Activated T-helper 1 cell treated with anti-CD3 and anti-CD28 coated beads, Interleukin-12 subunit alpha, Interleukin-12 subunit beta, Interleukin-2, Interleukin-4 antibody, amounts not matched to agents 30 ng/mL and 10 ng/mL and 1 ng/mL, durations not matched to agents 14 hours and 24 hours and 36 hours (primary cell): ENCODE data around the gene AGAP1. TPM values are rescaled to one million over a fixed set of nuclear protein-coding genes. Genes with fewer than 3 reads are reported as not detected.
"Not testable (repeated sequence)": the region's sequence is repeated elsewhere in the genome, so short reads cannot be mapped to it uniquely, and the experiment has no call there.

ENCODE experiments used
- DNase-seq: peaks from one replicate; pipeline ENCODE4 v3.0.0; 2021; ENCODE audit warnings: low spot score
- H3K27ac Mint-ChIP-seq: one replicate; pipeline ENCODE4 v1.8.0; 2021; ENCODE audit warnings: mild to moderate bottlenecking, mixed read lengths
- H3K27me3 Mint-ChIP-seq: one replicate; pipeline ENCODE4 v1.8.0; 2022; ENCODE audit warnings: mild to moderate bottlenecking, moderate library complexity, mixed read lengths; ENCODE audit not compliant: insufficient read depth
- H3K36me3 Mint-ChIP-seq: one replicate; pipeline ENCODE4 v1.8.0; 2021; ENCODE audit warnings: low read depth, mixed read lengths
- H3K4me1 Mint-ChIP-seq: one replicate; pipeline ENCODE4 v1.8.0; 2021; ENCODE audit warnings: low read depth, mixed read lengths
- H3K4me3 Mint-ChIP-seq: one replicate; pipeline ENCODE4 v1.8.0; 2021; ENCODE audit warnings: mild to moderate bottlenecking, moderate library complexity, mixed read lengths
- H3K9me3 Mint-ChIP-seq: one replicate; pipeline ENCODE4 v1.8.0; 2021; ENCODE audit warnings: mixed read lengths
- intact Hi-C: fragments of 100-400 bp; cut with micrococcal nuclease; formaldehyde crosslinking; loops from one replicate; pipeline ENCODE4 v1.15.1; 2024
- total RNA-seq: library from RNA; stranded (reverse); gene quantifications from 2 replicates; pipeline ENCODE4 v1.2.3, GENCODE V29; 2022

AGAP1 gene
- total RNA-seq, 1 donor from 2014 or later, result 2.0 TPM

- intact Hi-C loops, result no loop called here
- H3K36me3 Mint-ChIP-seq, result no peaks in the 10 kb centered on the region
- no peak overlapping the region for H3K4me3 Mint-ChIP-seq
- H3K4me1 Mint-ChIP-seq, result no peaks in the 10 kb centered on the region
- no peak for DNase-seq
- H3K9me3 Mint-ChIP-seq, result no peaks in the 10 kb centered on the region
- peaks cover 2% of the 10 kb centered on the region for H3K27me3 Mint-ChIP-seq
- no peak overlapping the region for H3K27ac Mint-ChIP-seq
Measured at GRCh38 chr2:235762832-235763598, 269.2 kb downstream of the AGAP1 start.

DNA sequence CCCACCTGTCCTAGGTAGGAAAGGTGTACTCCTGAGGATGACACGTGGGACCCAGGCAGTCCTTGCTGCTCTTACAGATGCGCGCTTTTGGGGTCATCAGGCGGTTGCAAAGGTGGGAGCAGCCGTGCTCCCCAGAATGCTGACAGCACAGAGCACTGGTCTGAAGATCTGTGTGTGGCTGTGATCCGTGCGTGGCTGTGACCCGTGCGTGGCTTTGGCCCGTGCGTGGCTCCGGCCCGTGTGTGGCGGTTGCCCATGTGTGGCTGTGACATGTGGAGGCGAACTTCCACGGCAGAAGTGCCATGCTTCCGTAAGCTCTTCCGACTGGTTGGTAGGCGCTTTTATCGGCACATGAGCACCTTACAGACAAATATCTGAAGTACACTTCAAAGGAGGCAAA is 270.0 kb downstream of the AGAP1 start:
- no peak overlapping the region for H3K27ac Mint-ChIP-seq
- H3K9me3 Mint-ChIP-seq, result no peaks in the 10 kb centered on the region
- H3K4me3 Mint-ChIP-seq, result no peak overlapping the region
- intact Hi-C loops, result no loop called here
- H3K4me1 Mint-ChIP-seq, result no peaks in the 10 kb centered on the region
- DNase-seq, result no peak
- peaks cover 4% of the 10 kb centered on the region for H3K27me3 Mint-ChIP-seq
- no peaks in the 10 kb centered on the region for H3K36me3 Mint-ChIP-seq

DNA sequence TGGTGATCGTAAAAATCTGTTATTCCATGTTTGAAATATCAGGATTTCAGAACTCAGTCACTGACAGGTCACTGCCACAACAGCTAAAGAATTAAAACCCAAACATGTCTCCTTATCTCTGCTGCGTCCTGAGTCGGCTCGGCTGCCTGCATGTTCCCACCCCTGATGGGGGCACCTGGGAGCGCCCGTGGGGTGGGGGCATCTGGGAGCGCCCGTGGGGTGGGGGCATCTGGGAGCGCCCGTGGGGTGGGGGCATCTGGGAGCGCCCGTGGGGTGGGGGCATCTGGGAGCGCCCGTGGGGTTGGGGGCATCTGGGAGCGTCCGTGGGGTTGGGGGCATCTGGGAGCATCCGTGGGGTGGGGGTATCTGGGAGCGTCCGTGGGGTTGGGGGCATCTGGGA is 270.6 kb downstream of the AGAP1 start:
- H3K36me3 Mint-ChIP-seq, H3K27me3 Mint-ChIP-seq, H3K4me3 Mint-ChIP-seq, DNase-seq, H3K9me3 Mint-ChIP-seq, H3K4me1 Mint-ChIP-seq, intact Hi-C loops, H3K27ac Mint-ChIP-seq: not testable (repeated sequence)

DNA sequence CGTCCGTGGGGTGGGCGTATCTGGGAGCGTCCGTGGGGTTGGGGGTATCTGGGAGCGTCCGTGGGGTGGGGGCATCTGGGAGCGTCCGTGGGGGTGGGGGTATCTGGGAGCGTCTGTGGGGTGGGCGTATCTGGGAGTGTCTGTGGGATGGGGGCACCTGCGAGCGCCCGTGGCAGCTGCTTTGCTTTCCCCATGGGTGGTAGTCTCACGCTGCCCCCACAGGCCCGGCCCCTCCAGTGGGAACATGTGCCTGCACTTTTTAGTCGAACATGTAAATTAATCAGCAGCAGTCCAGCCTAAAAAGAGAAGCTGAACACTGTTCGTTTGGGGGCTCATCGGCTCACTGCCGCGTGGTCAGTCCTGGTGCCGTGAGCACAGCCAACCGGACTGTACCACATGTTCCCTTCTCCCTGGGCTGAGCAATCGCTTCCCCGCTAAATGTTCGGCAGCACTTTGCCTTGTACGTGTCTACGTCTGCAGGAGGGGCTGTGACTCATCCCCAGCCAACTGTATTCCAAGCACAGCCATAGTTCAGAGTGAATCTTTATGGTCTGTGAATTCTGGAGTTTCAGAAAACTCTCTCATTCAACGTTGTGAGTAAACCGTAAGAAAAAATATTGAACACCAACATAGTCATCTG is 271.5 kb downstream of the AGAP1 start:
- Mint-ChIP-seq H3K27me3 (peaks cover 4% of the 10 kb centered on the region), H3K4me1 (no peaks in the 10 kb centered on the region), H3K9me3 (no peaks in the 10 kb centered on the region), H3K4me3 (no peak overlapping the region), H3K36me3 (no peaks in the 10 kb centered on the region), H3K27ac (no peak overlapping the region)
- intact Hi-C loops, result no loop called here
- no peak for DNase-seq

- no peaks in the 10 kb centered on the region for H3K36me3 Mint-ChIP-seq
- intact Hi-C loops, result loop anchor here (1.0 kb wide), 1 partner anchor 415 kb away; no protein-coding TSS in a partner anchor
- peaks cover 4% of the 10 kb centered on the region for H3K27me3 Mint-ChIP-seq
- H3K9me3 Mint-ChIP-seq, result no peaks in the 10 kb centered on the region
- no peak overlapping the region for H3K27ac Mint-ChIP-seq
- no peaks in the 10 kb centered on the region for H3K4me1 Mint-ChIP-seq
- no peak overlapping the region for H3K4me3 Mint-ChIP-seq
- peak; percentile 8 for DNase-seq
Measured at GRCh38 chr2:235766278-235766677, 272.4 kb downstream of the AGAP1 start.

GRCh38 chr2:235768606-235769005 is 274.8 kb downstream of the AGAP1 start:
- H3K4me1 Mint-ChIP-seq, result no peaks in the 10 kb centered on the region
- intact Hi-C loops, result no loop called here
- H3K27ac Mint-ChIP-seq, result no peak overlapping the region

GRCh38 chr2:235769046-235769445 is 275.2 kb downstream of the AGAP1 start:
- H3K27ac Mint-ChIP-seq, result no peak overlapping the region
- no peaks in the 10 kb centered on the region for H3K4me1 Mint-ChIP-seq
- no peak overlapping the region for H3K4me3 Mint-ChIP-seq
- peaks cover 4% of the 10 kb centered on the region for H3K27me3 Mint-ChIP-seq
- H3K9me3 Mint-ChIP-seq, result no peaks in the 10 kb centered on the region
- DNase-seq, result no peak
- H3K36me3 Mint-ChIP-seq, result no peaks in the 10 kb centered on the region
- intact Hi-C loops, result no loop called here

More at GRCh38 chr2:235768606-235769005, 274.8 kb downstream of the AGAP1 start:
- no peak overlapping the region for H3K4me3 Mint-ChIP-seq
- no peaks in the 10 kb centered on the region for H3K36me3 Mint-ChIP-seq
- peaks cover 4% of the 10 kb centered on the region for H3K27me3 Mint-ChIP-seq
- H3K9me3 Mint-ChIP-seq, result no peaks in the 10 kb centered on the region
- DNase-seq, result no peak

DNA sequence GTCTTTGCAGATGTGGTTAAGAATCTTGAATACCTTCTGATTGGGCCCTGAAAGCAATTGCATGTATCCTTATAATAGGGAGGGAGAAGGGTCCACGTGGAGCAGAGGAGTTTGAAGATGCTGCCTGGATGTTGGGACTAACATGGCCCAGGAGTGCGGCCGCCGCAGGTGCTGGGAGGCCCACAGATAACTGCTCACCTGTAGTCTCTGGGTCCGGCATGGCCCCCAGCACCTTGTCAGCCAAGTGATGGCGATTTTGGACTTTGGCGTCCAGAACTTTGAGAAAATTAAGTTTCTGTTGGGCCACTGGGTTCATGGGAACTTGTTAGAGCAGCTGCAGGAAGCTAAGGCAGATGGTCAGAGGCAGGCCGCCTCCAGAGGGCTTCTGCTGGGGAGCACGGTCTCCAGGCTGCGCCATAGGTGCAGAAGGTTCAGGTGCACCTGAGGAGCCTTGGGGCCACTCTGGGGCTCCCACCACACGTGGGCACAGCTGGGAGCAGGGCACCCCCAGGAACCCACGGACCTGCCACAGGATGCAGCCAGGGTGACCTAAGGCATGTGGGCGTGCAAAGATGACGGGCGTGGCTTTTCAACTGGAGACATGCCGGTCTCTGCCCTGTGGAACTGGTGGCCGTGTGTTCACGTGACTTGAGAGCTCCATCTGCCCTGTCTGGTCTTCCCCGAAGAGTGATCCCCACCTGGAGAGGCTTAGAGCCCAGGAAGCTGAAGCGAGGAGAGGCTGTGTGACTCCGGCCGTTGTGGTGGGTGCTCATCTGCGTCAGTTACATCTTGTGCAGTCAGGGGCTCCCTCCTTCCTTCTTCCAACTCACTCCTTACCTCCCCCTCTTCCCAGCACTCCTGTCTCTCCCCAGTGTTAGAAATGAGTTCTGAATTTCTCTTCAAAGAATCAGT is 277.3 kb downstream of the AGAP1 start:
- Mint-ChIP-seq H3K9me3 (no peaks in the 10 kb centered on the region), H3K4me3 (no peak overlapping the region), H3K27ac (no peak overlapping the region), H3K4me1 (no peaks in the 10 kb centered on the region), H3K36me3 (no peaks in the 10 kb centered on the region), H3K27me3 (peaks cover 4% of the 10 kb centered on the region)
- intact Hi-C loops, result no loop called here
- DNase-seq, result no peak

- no peaks in the 10 kb centered on the region for H3K4me1 Mint-ChIP-seq
- intact Hi-C loops, result no loop called here
Measured at GRCh38 chr2:235773188-235773928, 279.5 kb downstream of the AGAP1 start.

GRCh38 chr2:235774153-235774870 is 280.5 kb downstream of the AGAP1 start:
- Mint-ChIP-seq H3K36me3 (no peaks in the 10 kb centered on the region), H3K9me3 (no peaks in the 10 kb centered on the region), H3K4me1 (no peaks in the 10 kb centered on the region), H3K4me3 (no peak overlapping the region), H3K27me3 (peaks cover 1% of the 10 kb centered on the region), H3K27ac (no peak overlapping the region)
- DNase-seq, result no peak
- intact Hi-C loops, result no loop called here

More at GRCh38 chr2:235773188-235773928, 279.5 kb downstream of the AGAP1 start:
- no peaks in the 10 kb centered on the region for H3K9me3 Mint-ChIP-seq
- H3K27ac Mint-ChIP-seq, result no peak overlapping the region
- H3K36me3 Mint-ChIP-seq, result no peaks in the 10 kb centered on the region
- DNase-seq, result no peak
- H3K27me3 Mint-ChIP-seq, result no peaks in the 10 kb centered on the region
- H3K4me3 Mint-ChIP-seq, result no peak overlapping the region

DNA sequence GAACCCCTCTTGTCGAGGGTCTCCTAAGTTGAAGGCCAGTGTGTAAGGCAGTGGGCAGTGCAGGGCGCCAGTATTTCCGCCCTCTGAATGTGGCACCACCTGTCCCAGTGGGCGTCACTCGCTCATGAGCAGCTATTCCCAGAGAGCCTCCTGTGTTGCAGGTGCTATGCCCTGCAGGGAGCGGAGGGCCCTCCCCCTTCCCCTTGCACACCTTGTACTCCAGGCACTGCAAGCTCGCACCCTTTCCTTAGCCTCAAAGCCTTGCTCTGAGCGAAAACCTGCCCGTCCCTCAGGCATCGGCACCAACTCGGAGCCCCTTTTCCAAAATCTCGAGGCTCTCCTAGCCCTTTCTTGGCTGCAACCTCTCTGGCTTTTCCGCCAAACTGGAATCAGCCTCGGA is 282.7 kb downstream of the AGAP1 start:
- Mint-ChIP-seq H3K27me3 (peaks cover 2% of the 10 kb centered on the region), H3K27ac (no peak overlapping the region), H3K4me1 (no peaks in the 10 kb centered on the region), H3K4me3 (no peak overlapping the region), H3K36me3 (no peaks in the 10 kb centered on the region), H3K9me3 (no peaks in the 10 kb centered on the region)
- no peak for DNase-seq
- intact Hi-C loops, result no loop called here

DNA sequence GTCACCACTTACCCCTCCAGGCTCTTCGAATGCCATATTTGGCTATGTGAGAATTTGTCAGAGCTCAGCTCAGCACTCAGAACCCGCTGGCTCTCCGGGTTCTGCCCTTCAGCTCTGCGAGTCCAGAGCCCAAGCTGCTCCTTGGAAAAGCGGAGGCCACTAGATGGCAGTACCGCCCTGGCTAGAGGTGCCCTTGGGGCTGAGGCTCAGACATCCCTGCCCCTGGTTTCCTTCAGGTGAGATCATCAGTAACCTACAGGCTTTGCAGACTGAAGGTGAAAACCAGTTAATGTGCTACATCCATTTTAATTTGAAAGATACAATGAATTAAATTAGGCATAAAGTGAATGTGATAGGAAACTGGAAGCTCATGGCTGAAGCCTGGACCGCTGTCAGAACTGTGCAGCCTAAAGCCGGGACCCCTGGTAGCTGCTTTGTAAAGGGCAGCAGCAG is 285.6 kb downstream of the AGAP1 start:
- DNase-seq, result peak; percentile 35
- Mint-ChIP-seq H3K4me1 (no peaks in the 10 kb centered on the region), H3K27me3 (peaks cover 2% of the 10 kb centered on the region), H3K9me3 (no peaks in the 10 kb centered on the region), H3K36me3 (no peaks in the 10 kb centered on the region), H3K27ac (no peak overlapping the region), H3K4me3 (no peak overlapping the region)
- intact Hi-C loops, result loop anchor here (1.0 kb wide), 1 partner anchor 402 kb away; no protein-coding TSS in a partner anchor
